BLaER1 treated with 17β-estradiol and CSF1 and Interleukin-3, amounts not matched to agents 10 nM and 100 nM (cell line): ENCODE measurements around the gene FLVCR1.
"Not testable (repeated sequence)": the region's sequence is repeated elsewhere in the genome, so short reads cannot be mapped to it uniquely, and the experiment has no call there.

ENCODE experiments used
- H3K27ac ChIP-seq, 11 experiments: shearing (Covaris generic); formaldehyde crosslinking; 2 replicates each; pipeline ENCODE4 v1.8.1; 2022
- H3K27me3 ChIP-seq, 11 experiments: shearing (Covaris generic); formaldehyde crosslinking; 2 replicates each; pipeline ENCODE4 v1.8.1; 2022
- H3K36me3 ChIP-seq, 11 experiments: shearing (Covaris generic); formaldehyde crosslinking; 2 replicates each; pipeline ENCODE4 v1.8.1; 2022
- H3K4me1 ChIP-seq, 10 experiments: shearing (Covaris generic); formaldehyde crosslinking; 2 replicates each; pipeline ENCODE4 v1.8.1; 2022
- H3K4me2 ChIP-seq, 11 experiments: shearing (Covaris generic); formaldehyde crosslinking; 2 replicates each; pipeline ENCODE4 v1.8.1; 2022
- H3K4me3 ChIP-seq, 10 experiments: shearing (Covaris generic); formaldehyde crosslinking; 2 replicates each; pipeline ENCODE4 v1.8.1; 2022
- H3K9ac ChIP-seq, 11 experiments: shearing (Covaris generic); formaldehyde crosslinking; 2 replicates each; pipeline ENCODE4 v1.8.1; 2022
- H3K9me3 ChIP-seq, 11 experiments: shearing (Covaris generic); formaldehyde crosslinking; replicated peaks in 1 of 11; 2 replicates each; pipeline ENCODE4 v1.8.1; 2022
- H4K20me1 ChIP-seq, 11 experiments: shearing (Covaris generic); formaldehyde crosslinking; 2 replicates each; pipeline ENCODE4 v1.8.1; 2022
- Cebpa-rat ChIP-seq, 11 experiments: shearing (Covaris generic); IDR thresholded peaks; 2 replicates each; pipeline ENCODE4 v1.8.1; 2022

The FLVCR1 gene

DNA sequence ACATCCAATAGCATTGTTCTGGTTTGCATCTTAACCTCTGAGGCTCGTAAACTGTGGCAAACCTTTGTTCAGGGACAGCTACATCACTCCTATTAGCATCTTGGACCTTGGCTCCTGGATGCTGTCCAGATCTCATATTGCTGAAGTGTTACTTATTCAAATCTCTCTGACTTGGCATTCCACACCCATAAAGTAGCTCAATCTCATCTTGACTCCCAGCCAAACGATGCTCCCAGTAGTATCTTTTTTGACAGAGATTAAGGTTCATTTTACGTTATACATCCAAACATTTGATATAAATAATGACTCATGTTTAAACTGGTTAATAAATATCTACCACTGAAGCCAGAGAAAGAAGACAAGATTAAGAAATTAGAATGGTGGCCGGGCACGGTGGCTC, 4.4 kb upstream of the FLVCR1 start:
- peaks cover 0 to 11% (median 0%) of the 10 kb centered on the region in 11 experiments; a peak in 3 of 22 replicates for H3K36me3 ChIP-seq
- H3K4me1 ChIP-seq = peaks cover 8 to 15% (median 11%) of the 10 kb centered on the region in 10 experiments
- TF ChIP-seq Cebpa-rat (IDR thresholded peaks at IDR 0.05) = no peak
- no peak overlapping the region for H3K9ac ChIP-seq
- H3K9me3 ChIP-seq = peaks cover 0 to 10% (median 0%) of the 10 kb centered on the region in 11 experiments; a peak in 4 of 22 replicates
- H3K27ac ChIP-seq = no peak overlapping the region
- H3K27me3 ChIP-seq = no peaks in the 10 kb centered on the region
- no peak overlapping the region for H3K4me2 ChIP-seq
- peaks cover 0 to 3% (median 0%) of the 10 kb centered on the region in 11 experiments; a peak in 2 of 22 replicates for H4K20me1 ChIP-seq
- no peak overlapping the region for H3K4me3 ChIP-seq

GRCh38 chr1:212856755-212857154, 1.3 kb upstream of the FLVCR1 start:
- Histone ChIP-seq H3K4me2 (peak overlapping the region; percentile 79 to 100 (median 86)), H3K36me3 (peaks cover 0 to 24% (median 12%) of the 10 kb centered on the region in 11 experiments; a peak in 14 of 22 replicates), H3K27ac (peak overlapping the region in 6 of 11 experiments; percentile 81 to 91 (median 86); a peak in 4 of 22 replicates), H3K9me3 (peaks cover 0 to 16% (median 7%) of the 10 kb centered on the region in 11 experiments; a peak in 13 of 22 replicates), H3K4me1 (peaks cover 33 to 40% (median 38%) of the 10 kb centered on the region in 10 experiments), H3K4me3 (peak overlapping the region in 9 of 10 experiments; percentile 83 to 99 (median 91); a peak in 17 of 20 replicates), H3K27me3 (no peaks in the 10 kb centered on the region), H4K20me1 (peaks cover 0 to 33% (median 9%) of the 10 kb centered on the region in 11 experiments; a peak in 9 of 22 replicates), H3K9ac (peak overlapping the region in 9 of 11 experiments; percentile 86 to 93 (median 90); a peak in 13 of 22 replicates)
- no peak for TF ChIP-seq Cebpa-rat (IDR thresholded peaks at IDR 0.05)

DNA sequence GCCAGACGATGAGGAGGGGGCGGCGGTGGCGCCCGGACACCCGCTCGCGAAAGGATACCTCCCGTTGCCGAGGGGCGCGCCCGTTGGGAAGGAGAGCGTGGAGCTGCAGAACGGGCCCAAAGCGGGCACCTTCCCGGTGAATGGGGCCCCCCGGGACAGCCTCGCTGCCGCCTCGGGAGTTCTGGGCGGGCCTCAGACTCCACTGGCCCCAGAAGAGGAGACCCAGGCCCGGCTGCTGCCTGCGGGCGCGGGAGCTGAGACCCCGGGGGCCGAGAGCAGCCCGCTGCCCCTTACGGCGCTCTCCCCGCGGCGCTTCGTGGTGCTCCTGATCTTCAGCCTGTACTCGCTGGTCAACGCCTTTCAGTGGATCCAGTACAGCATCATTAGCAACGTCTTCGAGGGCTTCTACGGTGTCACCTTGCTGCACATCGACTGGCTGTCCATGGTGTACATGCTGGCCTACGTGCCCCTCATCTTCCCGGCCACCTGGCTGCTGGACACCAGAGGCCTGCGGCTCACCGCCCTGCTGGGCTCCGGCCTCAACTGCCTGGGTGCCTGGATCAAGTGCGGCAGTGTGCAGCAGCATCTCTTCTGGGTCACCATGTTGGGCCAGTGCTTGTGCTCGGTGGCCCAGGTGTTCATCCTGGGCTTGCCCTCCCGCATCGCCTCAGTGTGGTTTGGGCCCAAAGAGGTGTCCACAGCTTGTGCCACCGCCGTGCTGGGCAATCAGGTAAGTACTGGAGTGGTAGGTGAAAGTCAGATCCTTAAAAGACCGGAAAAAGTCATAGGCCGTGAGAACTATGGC, 588 bp downstream of the FLVCR1 start:
- Histone ChIP-seq H3K27me3 (no peaks in the 10 kb centered on the region), H3K9ac (peak overlapping the region; percentile 86 to 93 (median 90)), H3K4me3 (peak overlapping the region; percentile 83 to 99 (median 91)), H4K20me1 (peaks cover 0 to 49% (median 12%) of the 10 kb centered on the region in 11 experiments; a peak in 10 of 22 replicates), H3K4me1 (peaks cover 33 to 52% (median 39%) of the 10 kb centered on the region in 10 experiments), H3K27ac (peak overlapping the region; percentile 71 to 92 (median 84)), H3K4me2 (peak overlapping the region; percentile 79 to 100 (median 98)), H3K9me3 (peaks cover 0 to 15% (median 7%) of the 10 kb centered on the region in 11 experiments; a peak in 11 of 22 replicates), H3K36me3 (peaks cover 2 to 37% (median 25%) of the 10 kb centered on the region in 11 experiments; a peak in 20 of 22 replicates)
- no peak for TF ChIP-seq Cebpa-rat (IDR thresholded peaks at IDR 0.05)

DNA sequence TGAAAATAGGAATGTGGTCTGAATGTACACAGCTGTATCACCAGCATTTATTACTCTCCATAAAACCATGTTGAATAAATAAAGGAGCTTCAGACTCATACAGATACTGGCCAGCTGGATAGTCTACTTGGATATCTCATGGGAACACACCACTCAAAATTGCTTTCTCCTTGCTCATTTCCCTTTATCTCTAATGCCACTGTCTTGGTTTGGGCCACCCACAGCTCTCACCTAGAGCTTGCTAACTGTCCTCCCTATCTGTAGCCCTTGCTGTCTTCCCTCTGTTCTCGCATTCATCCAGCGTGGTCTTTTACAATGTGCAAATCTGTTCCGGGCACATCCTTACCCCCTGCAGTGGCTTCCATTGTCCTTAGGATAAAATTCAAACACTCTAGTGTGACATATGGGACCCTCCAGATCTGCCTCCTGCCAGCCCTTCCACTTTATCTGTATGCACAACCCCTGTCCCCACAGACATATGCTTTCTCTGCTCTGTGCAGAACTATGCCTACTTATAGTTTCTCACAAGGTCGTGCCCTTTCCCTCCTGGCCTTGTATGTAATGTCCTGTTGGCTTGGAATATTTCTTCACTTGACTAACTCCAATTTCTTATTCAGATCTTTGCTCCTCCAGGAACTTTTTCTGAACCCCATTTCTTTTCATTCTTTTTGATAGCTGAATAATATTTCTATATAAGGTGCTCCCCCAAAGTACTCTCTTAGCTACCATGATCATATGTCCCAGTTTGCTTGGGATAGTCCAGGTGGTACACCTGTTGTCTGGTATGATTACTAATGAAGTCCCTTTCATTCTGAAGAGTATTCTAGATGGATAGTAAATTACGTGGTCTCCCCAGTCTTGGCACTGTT, 2.9 kb downstream of the FLVCR1 start:
- Histone ChIP-seq H3K4me1 (peaks cover 33 to 52% (median 39%) of the 10 kb centered on the region in 10 experiments), H4K20me1 (peaks cover 0 to 56% (median 12%) of the 10 kb centered on the region in 11 experiments; a peak in 11 of 22 replicates), H3K9me3 (peaks cover 0 to 15% (median 7%) of the 10 kb centered on the region in 11 experiments; a peak in 11 of 22 replicates), H3K27ac (no peak overlapping the region), H3K9ac (no peak overlapping the region), H3K36me3 (peaks cover 12 to 46% (median 39%) of the 10 kb centered on the region in 11 experiments), H3K27me3 (no peaks in the 10 kb centered on the region), H3K4me3 (peak overlapping the region in 7 of 10 experiments; percentile 83 to 99 (median 91); a peak in 10 of 20 replicates), H3K4me2 (peak overlapping the region; percentile 79 to 100 (median 98))
- no peak for TF ChIP-seq Cebpa-rat (IDR thresholded peaks at IDR 0.05)

GRCh38 chr1:212862111-212862690, 4.1 kb downstream of the FLVCR1 start:
- peaks cover 0 to 15% (median 7%) of the 10 kb centered on the region in 11 experiments; a peak in 11 of 22 replicates for H3K9me3 ChIP-seq
- no peak for TF ChIP-seq Cebpa-rat (IDR thresholded peaks at IDR 0.05)
- H3K4me1 ChIP-seq = peaks cover 26 to 43% (median 30%) of the 10 kb centered on the region in 10 experiments
- H4K20me1 ChIP-seq = peaks cover 0 to 56% (median 12%) of the 10 kb centered on the region in 11 experiments; a peak in 12 of 22 replicates
- H3K36me3 ChIP-seq = peaks cover 16 to 59% (median 48%) of the 10 kb centered on the region in 11 experiments
- peak overlapping the region in 1 of 10 experiments; percentile 21; a peak in 1 of 20 replicates for H3K4me3 ChIP-seq
- H3K27me3 ChIP-seq = no peaks in the 10 kb centered on the region
- H3K27ac ChIP-seq = no peak overlapping the region
- H3K4me2 ChIP-seq = peak overlapping the region in 6 of 11 experiments; percentile 6 to 100 (median 24); a peak in 3 of 22 replicates
- no peak overlapping the region for H3K9ac ChIP-seq

DNA sequence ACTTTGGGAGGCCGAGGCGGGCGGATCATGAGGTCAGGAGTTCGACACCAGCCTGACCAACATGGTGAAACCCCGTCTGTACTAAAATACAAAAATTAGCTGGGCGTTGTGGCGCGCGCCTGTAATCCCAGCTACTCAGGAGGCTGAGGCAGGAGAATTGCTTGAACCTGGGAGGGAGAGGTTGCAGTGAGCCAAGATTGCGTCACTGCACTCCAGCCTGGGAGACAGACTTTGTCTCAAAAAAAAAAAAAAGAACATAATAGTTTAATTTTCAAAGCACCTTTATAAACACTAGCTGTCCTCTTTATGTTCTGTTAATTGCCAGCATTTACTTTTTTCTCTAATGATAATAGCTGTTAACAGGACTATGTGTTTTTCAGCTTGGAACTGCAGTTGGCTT, 5.3 kb downstream of the FLVCR1 start:
- H3K9ac ChIP-seq, H3K4me3 ChIP-seq, H3K4me2 ChIP-seq, H3K27me3 ChIP-seq, H3K27ac ChIP-seq: not testable (repeated sequence)
- H3K4me1 ChIP-seq = peaks cover 23 to 41% (median 27%) of the 10 kb centered on the region in 10 experiments
- peaks cover 0 to 56% (median 12%) of the 10 kb centered on the region in 11 experiments; a peak in 12 of 22 replicates for H4K20me1 ChIP-seq
- peaks cover 0 to 15% (median 7%) of the 10 kb centered on the region in 11 experiments; a peak in 11 of 22 replicates for H3K9me3 ChIP-seq
- peaks cover 26 to 70% (median 60%) of the 10 kb centered on the region in 11 experiments for H3K36me3 ChIP-seq

- no peak overlapping the region for H3K4me2 ChIP-seq
Measured at GRCh38 chr1:212864201-212864600, 6.1 kb downstream of the FLVCR1 start.

DNA sequence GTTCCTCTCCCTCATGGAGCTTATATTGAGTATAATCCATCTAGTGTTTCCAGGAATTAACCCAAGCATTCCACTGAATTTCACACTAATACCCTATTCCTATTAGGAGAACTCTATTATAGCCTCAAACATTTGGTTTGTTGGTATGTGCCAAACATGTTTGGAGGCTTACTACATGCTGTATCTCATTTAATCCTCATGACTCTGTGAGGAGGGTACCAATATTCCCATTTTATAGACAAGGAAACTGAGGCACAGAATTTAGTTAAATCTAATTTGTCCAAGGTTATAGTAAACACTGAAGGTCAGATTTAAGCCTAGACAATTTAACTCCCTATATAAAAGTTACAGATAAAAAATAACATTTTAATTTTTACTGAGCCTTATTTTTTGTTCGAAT, 9.1 kb downstream of the FLVCR1 start:
- no peaks in the 10 kb centered on the region for H3K27me3 ChIP-seq
- H3K9me3 ChIP-seq = peaks cover 0 to 2% (median under 1%) of the 10 kb centered on the region in 11 experiments; a peak in 5 of 22 replicates
- no peak overlapping the region for H3K27ac ChIP-seq
- TF ChIP-seq Cebpa-rat (IDR thresholded peaks at IDR 0.05) = no peak
- peaks cover 43 to 87% (median 72%) of the 10 kb centered on the region in 11 experiments for H3K36me3 ChIP-seq
- peaks cover 0 to 12% (median 0%) of the 10 kb centered on the region in 10 experiments; a peak in 2 of 20 replicates for H3K4me1 ChIP-seq
- H3K9ac ChIP-seq = no peak overlapping the region
- H3K4me2 ChIP-seq = no peak overlapping the region
- no peak overlapping the region for H3K4me3 ChIP-seq
- peaks cover 0 to 22% (median 0%) of the 10 kb centered on the region in 11 experiments; a peak in 8 of 22 replicates for H4K20me1 ChIP-seq

More at GRCh38 chr1:212864201-212864600, 6.1 kb downstream of the FLVCR1 start:
- H3K4me1 ChIP-seq = peaks cover 17 to 36% (median 21%) of the 10 kb centered on the region in 10 experiments
- peaks cover 0 to 15% (median 7%) of the 10 kb centered on the region in 11 experiments; a peak in 11 of 22 replicates for H3K9me3 ChIP-seq
- no peak overlapping the region for H3K9ac ChIP-seq
- no peak overlapping the region for H3K27ac ChIP-seq
- peaks cover 28 to 79% (median 68%) of the 10 kb centered on the region in 11 experiments for H3K36me3 ChIP-seq
- peaks cover 0 to 48% (median 8%) of the 10 kb centered on the region in 11 experiments; a peak in 11 of 22 replicates for H4K20me1 ChIP-seq
- no peak overlapping the region for H3K4me3 ChIP-seq
- no peaks in the 10 kb centered on the region for H3K27me3 ChIP-seq
- no peak for TF ChIP-seq Cebpa-rat (IDR thresholded peaks at IDR 0.05)
